Measurements from ENCODE around the gene PDLIM5.

DNA sequence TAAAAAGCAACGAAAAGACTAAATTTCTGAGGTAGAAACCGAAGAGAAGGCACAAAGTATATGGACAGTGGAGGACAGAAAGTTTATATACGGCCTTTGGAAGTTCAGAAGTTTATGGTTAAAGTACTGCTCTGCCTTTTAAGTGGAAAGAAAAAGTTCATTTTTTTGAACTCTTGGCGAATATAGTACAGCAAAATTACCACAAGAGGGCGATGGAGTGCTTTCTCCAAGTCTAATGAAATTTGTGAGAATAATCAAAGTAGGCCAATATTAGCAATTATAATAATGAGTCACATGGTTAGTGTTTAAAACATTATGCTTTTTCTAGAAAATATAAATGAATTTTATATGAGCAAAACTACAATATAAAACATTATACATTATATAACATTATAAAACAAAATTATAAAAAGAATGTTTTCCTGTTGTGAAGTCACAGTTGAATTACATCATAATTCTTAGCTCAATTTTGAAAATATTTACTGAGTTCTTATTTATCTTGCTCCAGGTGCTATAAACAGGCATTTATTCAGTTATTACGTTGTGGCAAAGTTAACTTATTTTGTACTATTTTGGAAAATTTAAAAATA, 169.8 kb downstream of the PDLIM5 start:
- TF ChIP-seq, protein P1, sequence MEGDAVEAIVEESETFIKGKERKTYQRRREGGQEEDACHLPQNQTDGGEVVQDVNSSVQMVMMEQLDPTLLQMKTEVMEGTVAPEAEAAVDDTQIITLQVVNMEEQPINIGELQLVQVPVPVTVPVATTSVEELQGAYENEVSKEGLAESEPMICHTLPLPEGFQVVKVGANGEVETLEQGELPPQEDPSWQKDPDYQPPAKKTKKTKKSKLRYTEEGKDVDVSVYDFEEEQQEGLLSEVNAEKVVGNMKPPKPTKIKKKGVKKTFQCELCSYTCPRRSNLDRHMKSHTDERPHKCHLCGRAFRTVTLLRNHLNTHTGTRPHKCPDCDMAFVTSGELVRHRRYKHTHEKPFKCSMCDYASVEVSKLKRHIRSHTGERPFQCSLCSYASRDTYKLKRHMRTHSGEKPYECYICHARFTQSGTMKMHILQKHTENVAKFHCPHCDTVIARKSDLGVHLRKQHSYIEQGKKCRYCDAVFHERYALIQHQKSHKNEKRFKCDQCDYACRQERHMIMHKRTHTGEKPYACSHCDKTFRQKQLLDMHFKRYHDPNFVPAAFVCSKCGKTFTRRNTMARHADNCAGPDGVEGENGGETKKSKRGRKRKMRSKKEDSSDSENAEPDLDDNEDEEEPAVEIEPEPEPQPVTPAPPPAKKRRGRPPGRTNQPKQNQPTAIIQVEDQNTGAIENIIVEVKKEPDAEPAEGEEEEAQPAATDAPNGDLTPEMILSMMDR (IDR thresholded peaks at IDR 0.05): peak; percentile 84 to 92 (median 87)
- TF ChIP-seq POLR2A (IDR thresholded peaks at IDR 0.05): no peak
- peak; percentile 35 for TF ChIP-seq POLR2AphosphoS5 (IDR thresholded peaks at IDR 0.05)

All from prostate gland (tissue), 2 donors.